Muscle of arm (tissue), 14 donors: ENCODE data around the gene RXFP2. TPM values are rescaled to one million over a fixed set of nuclear protein-coding genes. Genes with fewer than 3 reads are reported as not detected.

ENCODE experiments used
- DNase-seq: peaks from one replicate; pipeline ENCODE4 v3.0.0-alpha.2; 2013
- long read RNA-seq, 11 donors: transcript quantifications; one replicate each; lab custom pipeline, GENCODE V29; 2026
- polyA plus RNA-seq, 12 donors: library from polyadenylated mRNA; unstranded; fragments of 120-200 nt; gene quantifications; one replicate each; pipeline ENCODE4 v1.2.1, GENCODE V29; 2013; ENCODE audit not compliant: insufficient read length in 12 of 12

Gene RXFP2
- polyA plus RNA-seq = under 1 TPM in 3 of 12 donors, not detected in 9; 0.04 to 0.19 (median 0.08) TPM
- long read RNA-seq, donor 1 = 0 reads
- long read RNA-seq, donor 2 = 0 reads
- long read RNA-seq, donor 3 = 0 reads
- long read RNA-seq, donor 4 = 0 reads
- long read RNA-seq, donor 5 = 0 reads
- long read RNA-seq, donor 6 = 0 reads
- long read RNA-seq, donor 7 = 0 reads
- long read RNA-seq, donor 8 = 0 reads
- long read RNA-seq, donor 9 = 0 reads
- long read RNA-seq, donor 10 = 0 reads
- long read RNA-seq, donor 11 = 0 reads

- no peak for DNase-seq
Observed at GRCh38 chr13:31739226-31739625, at the start of gene RXFP2. TSS of gene RXFP2 (plus strand) at chr13:31739526. CDS start at chr13:31739613, 87 bp downstream.

- DNase-seq = no peak
Observed at GRCh38 chr13:31697290-31697689, 42.0 kb upstream of the RXFP2 start.

GRCh38 chr13:31699650-31700049 is 39.7 kb upstream of the RXFP2 start:
- DNase-seq = no peak

GRCh38 chr13:31703780-31704179 is 35.5 kb upstream of the RXFP2 start:
- DNase-seq = no peak

- DNase-seq = no peak
Observed at GRCh38 chr13:31706105-31706504, 33.2 kb upstream of the RXFP2 start.

GRCh38 chr13:31717583-31717982 is 21.7 kb upstream of the RXFP2 start:
- DNase-seq = no peak

- no peak for DNase-seq
Observed at GRCh38 chr13:31719214-31719613, 20.1 kb upstream of the RXFP2 start.

GRCh38 chr13:31722673-31723072 is 16.7 kb upstream of the RXFP2 start:
- DNase-seq = no peak

- DNase-seq = no peak
Observed at GRCh38 chr13:31725841-31726240, 13.5 kb upstream of the RXFP2 start.

- no peak for DNase-seq
Observed at GRCh38 chr13:31731921-31732320, 7.4 kb upstream of the RXFP2 start.

GRCh38 chr13:31733066-31733465 is 6.3 kb upstream of the RXFP2 start:
- DNase-seq = no peak

- no peak for DNase-seq
Observed at GRCh38 chr13:31733647-31734046, 5.7 kb upstream of the RXFP2 start.

GRCh38 chr13:31742097-31742734 is 2.9 kb downstream of the RXFP2 start:
- DNase-seq = peak; percentile 81

- DNase-seq = no peak
Observed at GRCh38 chr13:31747291-31747690, 8.0 kb downstream of the RXFP2 start.

GRCh38 chr13:31747966-31748365 is 8.6 kb downstream of the RXFP2 start:
- no peak for DNase-seq

- DNase-seq = no peak
Observed at GRCh38 chr13:31749929-31750328, 10.6 kb downstream of the RXFP2 start.

GRCh38 chr13:31755211-31755610 is 15.9 kb downstream of the RXFP2 start:
- DNase-seq = no peak

- DNase-seq = no peak
Observed at GRCh38 chr13:31755803-31756212, 16.5 kb downstream of the RXFP2 start.

- no peak for DNase-seq
Observed at GRCh38 chr13:31756346-31756745, 17.0 kb downstream of the RXFP2 start.

- no peak for DNase-seq
Observed at GRCh38 chr13:31761951-31762350, 22.6 kb downstream of the RXFP2 start.

- no peak for DNase-seq
Observed at GRCh38 chr13:31764556-31764955, 25.2 kb downstream of the RXFP2 start.

GRCh38 chr13:31765138-31765785 is 25.9 kb downstream of the RXFP2 start:
- no peak for DNase-seq
